Gastrocnemius medialis (tissue), 4 donors: Measurements from ENCODE around the gene MEG3.

ENCODE experiments used
- CTCF ChIP-seq, 5 experiments: fragments of 450-650 bp in 3 of 5; fragments of 200-600 bp in 2 of 5; sonication (generic) in 2 of 5; IDR thresholded peaks in 4 of 5; conservative IDR thresholded peaks in 1 of 5; 1 replicate in 4 of 5; 2 replicates in 1 of 5; pipeline ENCODE4 v1.5.1; 2016 to 2019; ENCODE audit warnings: antibody characterized with exemption in 5 of 5, mild to moderate bottlenecking in 3 of 5, moderate library complexity in 3 of 5
- POLR2A ChIP-seq, 2 donors: fragments of 450-650 bp; IDR thresholded peaks; one replicate each; pipeline ENCODE4 v1.6.1; 2017; ENCODE audit warnings: antibody characterized with exemption in 2 of 2, mild to moderate bottlenecking in 2 of 2, moderate library complexity in 2 of 2

GRCh38 chr14:100779691-100780080, 46.2 kb upstream of the MEG3 start:
- no peak for TF ChIP-seq CTCF (IDR thresholded peaks at IDR 0.05 in 4 of 5, conservative IDR thresholded peaks at IDR 0.05 in 1 of 5)
- TF ChIP-seq POLR2A (IDR thresholded peaks at IDR 0.05), result no peak
